ENCODE measurements around the gene TUBG2.

The TUBG2 gene

GRCh38 chr17:42676424-42677011, 17.4 kb downstream of the TUBG2 start, which contains the start of gene PLEKHH3:
Gene PLEKHH3 (minus strand): TSS chr17:42676994. CDS start chr17:42676563, 431 bp downstream.
- no peak for DNase-seq (ENCODE audit: low read depth)
- TF ChIP-seq, protein P1, sequence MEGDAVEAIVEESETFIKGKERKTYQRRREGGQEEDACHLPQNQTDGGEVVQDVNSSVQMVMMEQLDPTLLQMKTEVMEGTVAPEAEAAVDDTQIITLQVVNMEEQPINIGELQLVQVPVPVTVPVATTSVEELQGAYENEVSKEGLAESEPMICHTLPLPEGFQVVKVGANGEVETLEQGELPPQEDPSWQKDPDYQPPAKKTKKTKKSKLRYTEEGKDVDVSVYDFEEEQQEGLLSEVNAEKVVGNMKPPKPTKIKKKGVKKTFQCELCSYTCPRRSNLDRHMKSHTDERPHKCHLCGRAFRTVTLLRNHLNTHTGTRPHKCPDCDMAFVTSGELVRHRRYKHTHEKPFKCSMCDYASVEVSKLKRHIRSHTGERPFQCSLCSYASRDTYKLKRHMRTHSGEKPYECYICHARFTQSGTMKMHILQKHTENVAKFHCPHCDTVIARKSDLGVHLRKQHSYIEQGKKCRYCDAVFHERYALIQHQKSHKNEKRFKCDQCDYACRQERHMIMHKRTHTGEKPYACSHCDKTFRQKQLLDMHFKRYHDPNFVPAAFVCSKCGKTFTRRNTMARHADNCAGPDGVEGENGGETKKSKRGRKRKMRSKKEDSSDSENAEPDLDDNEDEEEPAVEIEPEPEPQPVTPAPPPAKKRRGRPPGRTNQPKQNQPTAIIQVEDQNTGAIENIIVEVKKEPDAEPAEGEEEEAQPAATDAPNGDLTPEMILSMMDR (conservative IDR thresholded peaks at IDR 0.05; ENCODE audit: low read depth, low read length): peak; percentile 6
- H3K4me3 ChIP-seq (ENCODE audit: low read length): peak within 1 kb of the TSS; percentile 89

GRCh38 chr17:42677012-42677857, 18.2 kb downstream of the TUBG2 start:
- TF ChIP-seq, protein P1 (conservative IDR thresholded peaks at IDR 0.05; ENCODE audit: low read depth, low read length): no peak
- H3K4me3 ChIP-seq (ENCODE audit: low read length): peak overlapping the region; percentile 89
- peak; percentile 98 for DNase-seq (ENCODE audit: low read depth)

DNA sequence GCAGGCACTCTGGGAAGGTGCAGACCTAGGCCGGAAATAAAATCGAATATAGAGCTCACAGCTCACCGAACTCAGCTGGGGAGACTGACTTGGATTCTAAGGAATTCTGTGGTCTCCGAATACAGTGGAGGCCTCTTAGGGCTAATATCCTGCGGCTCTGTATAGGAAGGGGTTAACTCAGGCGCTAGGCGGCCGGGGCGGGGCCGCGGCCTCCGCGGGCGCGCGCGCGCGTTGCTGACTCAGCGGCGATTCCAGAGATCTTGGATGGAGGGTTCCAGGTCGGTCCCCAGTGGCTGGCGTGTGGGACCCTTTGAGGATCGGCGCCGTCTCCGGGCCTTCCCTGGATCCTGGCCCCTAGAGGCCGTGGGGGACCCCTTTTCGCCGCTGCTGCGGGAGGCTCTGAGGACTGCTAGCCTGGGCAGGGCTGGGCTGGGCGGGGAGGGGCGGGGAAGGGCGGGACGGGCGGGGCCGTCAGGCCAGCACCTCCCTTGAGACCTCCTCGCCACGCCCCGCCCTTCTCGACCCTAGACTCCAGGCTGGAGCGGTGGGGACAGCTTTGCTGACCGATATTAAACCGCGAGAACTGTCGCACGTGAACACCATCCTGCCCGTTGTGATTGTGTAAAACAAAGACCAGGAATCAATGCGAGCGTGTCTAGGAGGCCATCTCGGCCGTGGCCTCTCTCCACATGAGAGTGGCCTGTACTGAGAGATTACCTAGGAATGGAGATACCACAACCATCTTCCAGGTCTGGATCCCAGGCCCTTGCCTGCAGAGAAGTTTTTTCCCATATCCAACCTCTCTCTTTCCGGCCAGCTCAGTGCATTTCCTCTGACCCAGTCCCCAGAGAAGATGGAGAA, 19.1 kb downstream of the TUBG2 start:
- peak overlapping the region; percentile 56 for H3K4me3 ChIP-seq (ENCODE audit: low read length)
- TF ChIP-seq, protein P1 (conservative IDR thresholded peaks at IDR 0.05; ENCODE audit: low read depth, low read length): no peak
- DNase-seq (ENCODE audit: low read depth): no peak

DNA sequence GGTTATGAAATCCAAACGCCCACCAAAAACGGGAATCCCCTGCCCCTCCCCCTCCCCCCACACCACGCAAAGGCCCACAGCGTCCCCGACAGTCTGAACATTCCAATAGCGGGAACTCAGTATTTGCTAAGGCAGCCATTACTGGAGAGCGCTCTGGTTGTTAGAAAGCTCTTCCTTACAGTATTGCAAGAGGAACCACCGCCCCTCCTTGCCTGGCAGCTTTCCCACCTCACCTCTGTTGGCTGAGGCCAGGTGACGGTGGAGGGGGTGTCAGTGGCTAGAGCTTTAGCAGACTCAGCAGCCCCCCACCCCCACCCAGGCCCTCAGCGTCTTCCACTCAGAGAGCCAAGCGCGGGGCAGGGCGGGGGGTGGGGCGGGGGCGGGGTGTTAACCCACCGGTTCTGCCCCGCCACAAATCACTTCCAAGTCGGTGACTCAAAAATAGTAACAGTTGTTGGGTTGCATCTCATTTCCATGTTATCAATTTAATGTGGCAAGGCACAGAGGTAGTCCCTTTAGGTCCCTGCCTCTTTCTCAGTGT, 19.9 kb downstream of the TUBG2 start:
- H3K4me3 ChIP-seq (ENCODE audit: low read length): peak overlapping the region; percentile 17
- DNase-seq (ENCODE audit: low read depth): no peak
- TF ChIP-seq, protein P1 (conservative IDR thresholded peaks at IDR 0.05; ENCODE audit: low read depth, low read length): no peak

GRCh38 chr17:42679492-42680330, 20.6 kb downstream of the TUBG2 start:
- H3K4me3 ChIP-seq (ENCODE audit: low read length): peak overlapping the region; percentile 17

More at GRCh38 chr17:42679492-42680330, 20.6 kb downstream of the TUBG2 start:
- TF ChIP-seq, protein P1 (conservative IDR thresholded peaks at IDR 0.05; ENCODE audit: low read depth, low read length): peak; percentile 72
- DNase-seq (ENCODE audit: low read depth): no peak

Measured in retinal pigment epithelial cell (primary cell).